Lung (tissue), 12 donors: ENCODE measurements around the gene TEAD1. TPM values are rescaled to one million over a fixed set of nuclear protein-coding genes. Genes with fewer than 3 reads are reported as not detected.

Experiments used
- ATAC-seq: fragments of 200-7000 bp; cut with Tn5 transposase; one replicate; pipeline ENCODE4 v1.9.1; 2020; ENCODE audit warnings: moderate number of reproducible peaks; ENCODE audit not compliant: insufficient read depth, low FRiP score
- DNase-seq, 3 donors: peaks; one replicate each; pipeline ENCODE4 v3.0.0-alpha.2; 2013 to 2017
- H3K27ac ChIP-seq, 2 donors: one replicate each; pipeline ENCODE4 v1.5.1; 2013; ENCODE audit warnings: mild to moderate bottlenecking in 2 of 2, moderate library complexity in 2 of 2, control low read depth in 1 of 2, inconsistent platforms in 1 of 2, low read depth in 1 of 2, low read length in 1 of 2
- H3K27me3 ChIP-seq, 3 donors: one replicate each; pipeline ENCODE4 v1.5.1; 2013; ENCODE audit warnings: low read length in 2 of 3; ENCODE audit not compliant: control insufficient read depth in 3 of 3, insufficient read depth in 3 of 3
- H3K36me3 ChIP-seq, 4 donors: one replicate each; pipeline ENCODE4 v1.5.1; 2013; ENCODE audit warnings: low read length in 4 of 4, mild to moderate bottlenecking in 1 of 4, moderate library complexity in 1 of 4; ENCODE audit not compliant: control insufficient read depth in 4 of 4, insufficient read depth in 4 of 4
- H3K4me1 ChIP-seq, 5 donors: one replicate each; pipeline ENCODE4 v1.5.1; 2013; ENCODE audit warnings: low read length in 5 of 5, mild to moderate bottlenecking in 2 of 5, moderate library complexity in 1 of 5; ENCODE audit not compliant: control insufficient read depth in 5 of 5, insufficient read depth in 5 of 5
- H3K4me3 ChIP-seq: one replicate; pipeline ENCODE4 v1.5.1; 2013; ENCODE audit warnings: mild to moderate bottlenecking, control low read depth, moderate library complexity
- H3K9ac ChIP-seq, 2 donors: one replicate each; pipeline ENCODE4 v1.5.1; 2013; ENCODE audit warnings: low read length in 2 of 2, control low read depth in 1 of 2; ENCODE audit not compliant: insufficient read depth in 1 of 2
- H3K9me3 ChIP-seq, 4 donors: one replicate each; pipeline ENCODE4 v1.5.1; 2013; ENCODE audit warnings: low read length in 3 of 4, mild to moderate bottlenecking in 1 of 4, moderate library complexity in 1 of 4; ENCODE audit not compliant: control insufficient read depth in 4 of 4, insufficient read depth in 3 of 4
- CTCF ChIP-seq: IDR thresholded peaks from 2 replicates; pipeline ENCODE4 v1.5.1; 2012; ENCODE audit warnings: mild to moderate bottlenecking; ENCODE audit errors: control extremely low read depth, extremely low read depth
- WGBS, 2 donors: extraction: QIAGEN DNeasy Blood & Tissue Kit; methylation state at CpG; one replicate each; pipeline ENCODE4 v1.1.7; 2013; 5-methylcytosine and 5-hydroxymethylcytosine counted together
- polyA plus RNA-seq, 2 donors: library from polyadenylated mRNA; stranded (reverse); fragments of 200-250 nt; gene quantifications; one replicate each; pipeline ENCODE4 v1.2.1, GENCODE V29; 2013
- total RNA-seq, 2 donors: library from RNA; depleted of rRNA in 1 of 2; stranded (reverse); fragments of >200 nt in 1 of 2; gene quantifications; one replicate each; pipeline ENCODE4 v1.2.1, GENCODE V29; 2014 to 2021
- donor health status: control.
- donor health status: control.
- donor health status: Bipolar disorder and iron deficiency.
- donor health status: healthy.
- donor health status: DM: yes; HTN: yes; CAD: no.

TEAD1 gene
- total and polyA plus RNA-seq, 4 donors = 7.7 to 141 (median 38.8) TPM

- TF ChIP-seq CTCF = no peak
- 89 to 94% methylated on average over 4 of the region's 4 CpGs for WGBS, 2 donors
- no peak overlapping the region for H3K27ac ChIP-seq
Observed at GRCh38 chr11:12906501-12906900, 232.3 kb downstream of the TEAD1 start.

GRCh38 chr11:12909879-12910278, 235.7 kb downstream of the TEAD1 start:
- Histone ChIP-seq H3K9ac (no peak overlapping the region), H3K9me3 (no peaks in the 10 kb centered on the region), H3K36me3 (peaks cover 0 to 10% (median 1%) of the 10 kb centered on the region in 4 donors), H3K27me3 (no peaks in the 10 kb centered on the region), H3K4me3 (no peak overlapping the region), H3K4me1 (peaks cover 0 to 11% (median 0%) of the 10 kb centered on the region in 5 donors), H3K27ac (no peak overlapping the region)
- TF ChIP-seq CTCF = no peak
- WGBS, 2 donors = 84 to 87% methylated on average over 2 of the region's 2 CpGs
- no peak for ATAC-seq
- no peak for DNase-seq

More at GRCh38 chr11:12906501-12906900, 232.3 kb downstream of the TEAD1 start:
- no peak overlapping the region for H3K4me3 ChIP-seq
- ATAC-seq (no peak), DNase-seq (no peak)
- H3K9me3 ChIP-seq = no peaks in the 10 kb centered on the region
- H3K36me3 ChIP-seq = peaks cover 8 to 16% (median 15%) of the 10 kb centered on the region in 4 donors
- no peaks in the 10 kb centered on the region for H3K27me3 ChIP-seq
- no peak overlapping the region for H3K9ac ChIP-seq
- H3K4me1 ChIP-seq = no peaks in the 10 kb centered on the region

GRCh38 chr11:12914400-12914912, 240.2 kb downstream of the TEAD1 start:
- WGBS, 2 donors = 54 to 56% methylated on average over 11 of the region's 11 CpGs
- no peak overlapping the region for H3K9ac ChIP-seq
- H3K36me3 ChIP-seq = peaks cover 0 to 14% (median under 1%) of the 10 kb centered on the region in 4 donors
- H3K27ac ChIP-seq = no peak overlapping the region
- no peak overlapping the region for H3K4me3 ChIP-seq
- no peaks in the 10 kb centered on the region for H3K27me3 ChIP-seq
- ATAC-seq = no peak
- H3K4me1 ChIP-seq = peaks cover 0 to 16% (median 0%) of the 10 kb centered on the region in 5 donors
- no peaks in the 10 kb centered on the region for H3K9me3 ChIP-seq
- peak; percentile 79 to 84 (median 81) for DNase-seq
- TF ChIP-seq CTCF = no peak

DNA sequence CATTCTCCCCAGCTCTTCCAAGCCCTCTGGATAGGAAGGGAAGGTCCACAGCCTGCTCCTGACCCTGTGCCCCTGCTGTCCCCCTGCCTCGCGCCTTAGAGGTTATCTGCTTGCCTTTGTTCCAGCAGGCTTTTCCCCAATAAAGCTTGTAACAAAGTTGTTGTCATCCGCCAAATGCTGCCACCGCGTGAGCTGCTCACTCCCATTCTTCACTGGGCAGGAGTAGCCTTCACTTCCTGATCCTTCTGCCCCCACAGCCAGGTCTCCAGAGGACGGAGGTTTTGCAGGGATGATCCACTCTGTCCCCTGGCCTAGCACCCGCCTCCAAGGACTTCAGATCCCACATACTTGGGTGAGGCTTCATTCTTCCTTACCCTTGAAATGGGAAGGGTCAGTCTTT, 240.9 kb downstream of the TEAD1 start:
- peaks cover 0 to 16% (median 0%) of the 10 kb centered on the region in 5 donors for H3K4me1 ChIP-seq
- H3K27ac ChIP-seq = peak overlapping the region in 1 of 2 donors; percentile 5
- no peak overlapping the region for H3K4me3 ChIP-seq
- 94 to 95% methylated on average over 7 of the region's 7 CpGs for WGBS, 2 donors
- no peak for ATAC-seq
- H3K36me3 ChIP-seq = peaks cover 0 to 14% (median under 1%) of the 10 kb centered on the region in 4 donors
- no peaks in the 10 kb centered on the region for H3K27me3 ChIP-seq
- H3K9me3 ChIP-seq = no peaks in the 10 kb centered on the region
- H3K9ac ChIP-seq = no peak overlapping the region
- no peak for TF ChIP-seq CTCF
- no peak for DNase-seq
